H9 (cell line): ENCODE data around the gene IL18BP. TPM values are rescaled to one million over a fixed set of nuclear protein-coding genes. Genes with fewer than 3 reads are reported as not detected.

Source experiments
- DNase-seq: peaks from one replicate; pipeline ENCODE4 v3.0.0-alpha.2; 2017
- H2AFZ ChIP-seq: one replicate; pipeline ENCODE4 v1.6.1; 2013; ENCODE audit warnings: mild to moderate bottlenecking, low read length, control low read depth, moderate library complexity
- H2AK5ac ChIP-seq: 2 replicates; pipeline ENCODE4 v1.6.1; 2013; ENCODE audit warnings: low read length, control low read depth, mixed read lengths; ENCODE audit not compliant: insufficient read length
- H2BK120ac ChIP-seq: one replicate; pipeline ENCODE4 v1.6.1; 2013; ENCODE audit warnings: low read depth, mild to moderate bottlenecking, low read length, control low read depth, inconsistent platforms; ENCODE audit not compliant: poor library complexity, severe bottlenecking
- H2BK12ac ChIP-seq: 2 replicates; pipeline ENCODE4 v1.6.1; 2013; ENCODE audit warnings: low read length, control low read depth, mixed read lengths, low read depth; ENCODE audit not compliant: insufficient read length
- H2BK15ac ChIP-seq: 2 replicates; pipeline ENCODE4 v1.6.1; 2013; ENCODE audit warnings: low read depth, low read length, control low read depth
- H2BK20ac ChIP-seq: one replicate; pipeline ENCODE4 v1.6.1; 2013; ENCODE audit warnings: low read depth, mild to moderate bottlenecking, low read length, control low read depth, inconsistent platforms; ENCODE audit not compliant: poor library complexity, severe bottlenecking
- H2BK5ac ChIP-seq: 2 replicates; pipeline ENCODE4 v1.6.1; 2013; ENCODE audit warnings: low read length, control low read depth, mixed read lengths; ENCODE audit not compliant: insufficient read length
- H3K14ac ChIP-seq: 2 replicates; pipeline ENCODE4 v1.6.1; 2013; ENCODE audit warnings: low read length, control low read depth; ENCODE audit not compliant: insufficient read depth
- H3K18ac ChIP-seq: 2 replicates; pipeline ENCODE4 v1.6.1; 2013; ENCODE audit warnings: low read depth, mild to moderate bottlenecking, mixed read lengths, low read length, control low read depth; ENCODE audit not compliant: insufficient read length
- H3K23ac ChIP-seq: 2 replicates; pipeline ENCODE4 v1.6.1; 2013; ENCODE audit warnings: low read length, control low read depth, mixed read lengths, low read depth; ENCODE audit not compliant: insufficient read length
- H3K23me2 ChIP-seq: 2 replicates; pipeline ENCODE4 v1.6.1; 2013; ENCODE audit warnings: low read depth, mild to moderate bottlenecking, mixed read lengths, low read length, control low read depth; ENCODE audit not compliant: insufficient read length, poor library complexity, severe bottlenecking
- H3K27ac ChIP-seq: 2 replicates; pipeline ENCODE4 v1.5.1; 2013; ENCODE audit warnings: low read length, control low read depth, mixed read lengths, low read depth; ENCODE audit not compliant: insufficient read length
- H3K27me3 ChIP-seq: 2 replicates; pipeline ENCODE4 v1.6.1; 2013; ENCODE audit warnings: low read length, control low read depth, inconsistent platforms; ENCODE audit not compliant: insufficient read depth
- H3K4ac ChIP-seq: 2 replicates; pipeline ENCODE4 v1.6.1; 2013; ENCODE audit warnings: low read depth, mild to moderate bottlenecking, control low read depth, inconsistent platforms, low read length, moderate library complexity
- H3K4me1 ChIP-seq: 2 replicates; pipeline ENCODE4 v1.6.1; 2013; ENCODE audit warnings: low read length, control low read depth, inconsistent platforms; ENCODE audit not compliant: insufficient read depth
- H3K4me2 ChIP-seq: 2 replicates; pipeline ENCODE4 v1.6.1; 2013; ENCODE audit warnings: low read length, control low read depth, mixed read lengths; ENCODE audit not compliant: insufficient read length, insufficient read depth
- H3K56ac ChIP-seq: 2 replicates; pipeline ENCODE4 v1.6.1; 2013; ENCODE audit warnings: low read depth, mild to moderate bottlenecking, mixed read lengths, low read length, control low read depth; ENCODE audit not compliant: insufficient read length
- H3K79me1 ChIP-seq: 2 replicates; pipeline ENCODE4 v1.6.1; 2013; ENCODE audit warnings: low read depth, mild to moderate bottlenecking, moderate library complexity, low read length, control low read depth, inconsistent platforms; ENCODE audit not compliant: insufficient read depth, poor library complexity, severe bottlenecking
- H3K79me2 ChIP-seq: 2 replicates; pipeline ENCODE4 v1.6.1; 2013; ENCODE audit warnings: low read length, control low read depth, inconsistent platforms; ENCODE audit not compliant: insufficient read depth
- H3K9ac ChIP-seq: 2 replicates; pipeline ENCODE4 v1.6.1; 2013; ENCODE audit warnings: low read length, control low read depth, mixed read lengths; ENCODE audit not compliant: insufficient read length; ENCODE audit errors: extremely low read depth
- H3K9me3 ChIP-seq: one replicate; pipeline ENCODE4 v1.6.1; 2013; ENCODE audit warnings: low read depth, low read length, inconsistent platforms; ENCODE audit not compliant: control insufficient read depth
- H3T11ph ChIP-seq: one replicate; pipeline ENCODE4 v1.6.1; 2013; ENCODE audit warnings: mild to moderate bottlenecking, low read length, control low read depth, inconsistent platforms
- H4K20me1 ChIP-seq: one replicate; pipeline ENCODE4 v1.6.1; 2013; ENCODE audit not compliant: control insufficient read depth, insufficient read length, insufficient read depth
- H4K5ac ChIP-seq: 2 replicates; pipeline ENCODE4 v1.6.1; 2013; ENCODE audit warnings: low read depth, mild to moderate bottlenecking, mixed read lengths, low read length, control low read depth; ENCODE audit not compliant: insufficient read length
- H4K8ac ChIP-seq: replicated peaks from 2 replicates; pipeline ENCODE4 v1.6.1; 2013; ENCODE audit warnings: low read length, control low read depth, mixed read lengths, low read depth; ENCODE audit not compliant: insufficient read length
- H4K91ac ChIP-seq: 2 replicates; pipeline ENCODE4 v1.6.1; 2013; ENCODE audit warnings: low read depth, mild to moderate bottlenecking, moderate library complexity, mixed read lengths, low read length, control low read depth; ENCODE audit not compliant: insufficient read length
- H3K27ac Mint-ChIP-seq, 3 experiments: 2 replicates in 2 of 3; 3 replicates in 1 of 3; pipeline ENCODE4 v1.8.0; 2020 to 2021; ENCODE audit warnings: mixed read lengths in 3 of 3, mild to moderate bottlenecking in 1 of 3, moderate library complexity in 1 of 3
- H3K27me3 Mint-ChIP-seq: 2 replicates; pipeline ENCODE4 v1.8.0; 2021; ENCODE audit warnings: low read depth, mild to moderate bottlenecking, moderate library complexity, mixed read lengths
- H3K36me3 Mint-ChIP-seq, 3 experiments: 2 replicates in 2 of 3; 3 replicates in 1 of 3; pipeline ENCODE4 v1.8.0; 2020 to 2021; ENCODE audit warnings: low read depth in 3 of 3, mixed read lengths in 3 of 3; ENCODE audit not compliant: insufficient read depth in 1 of 3
- H3K4me1 Mint-ChIP-seq, 2 experiments: 2 replicates each; pipeline ENCODE4 v1.8.0; 2020; ENCODE audit warnings: mixed read lengths in 2 of 2
- H3K4me3 Mint-ChIP-seq, 2 experiments: 2 replicates in 1 of 2; 3 replicates in 1 of 2; pipeline ENCODE4 v1.8.0; 2020 to 2021; ENCODE audit warnings: mild to moderate bottlenecking in 2 of 2, mixed read lengths in 2 of 2, moderate library complexity in 1 of 2
- H3K9me3 Mint-ChIP-seq, 2 experiments: 2 replicates in 1 of 2; 3 replicates in 1 of 2; pipeline ENCODE4 v1.8.0; 2020; ENCODE audit warnings: mild to moderate bottlenecking in 2 of 2, mixed read lengths in 2 of 2, moderate library complexity in 1 of 2
- CTCF ChIP-seq: fragments of 200-600 bp; sonication (generic); conservative IDR thresholded peaks from 3 replicates; pipeline ENCODE4 v1.8.0; 2021; ENCODE audit warnings: antibody characterized with exemption, mild to moderate bottlenecking
- WGBS: extraction: QIAGEN DNeasy Blood & Tissue Kit; methylation state at CpG from one replicate; pipeline ENCODE4 v1.1.7; 2013; ENCODE audit warnings: missing lambda C conversion rate, low lambda C conversion rate, mixed read lengths; ENCODE audit not compliant: insufficient read length; ENCODE audit errors: extremely low coverage; 5-methylcytosine and 5-hydroxymethylcytosine counted together
- total RNA-seq: library from RNA; stranded (reverse); gene quantifications from 2 replicates; pipeline ENCODE4 v1.2.1, GENCODE V29; 2021

IL18BP gene
- total RNA-seq, 1 experiment from 2014 or later = 10.2 TPM

GRCh38 chr11:71962428-71963038, 36.2 kb upstream of the IL18BP start:
- no peaks in the 10 kb centered on the region for H4K20me1 ChIP-seq
- H3K27ac Mint-ChIP-seq = no peak overlapping the region; a peak in 1 of 7 replicates
- H3T11ph ChIP-seq = no peak overlapping the region
- H2AK5ac ChIP-seq = no peak overlapping the region
- no peak overlapping the region for H2BK120ac ChIP-seq
- WGBS = no CpG with 5 or more reads among the region's 2 CpGs
- no peak overlapping the region for H3K18ac ChIP-seq
- H3K4me1 ChIP-seq = no peaks in the 10 kb centered on the region
- no peak overlapping the region for H4K91ac ChIP-seq
- no peak overlapping the region for H4K5ac ChIP-seq
- H2BK12ac ChIP-seq = no peak overlapping the region
- H3K27ac ChIP-seq = no peak overlapping the region
- H2BK15ac ChIP-seq = no peak overlapping the region
- H3K36me3 Mint-ChIP-seq = peaks cover 15 to 31% (median 17%) of the 10 kb centered on the region in 3 experiments
- H3K9ac ChIP-seq = no peak overlapping the region
- no peak overlapping the region for H3K23ac ChIP-seq
- H4K8ac ChIP-seq = no peak overlapping the region
- no peak overlapping the region for H3K56ac ChIP-seq
- no peak overlapping the region for H2BK20ac ChIP-seq
- H3K14ac ChIP-seq = no peak overlapping the region
- H3K27me3 Mint-ChIP-seq = no peaks in the 10 kb centered on the region
- no peak overlapping the region for H3K4me2 ChIP-seq
- H3K4me3 Mint-ChIP-seq = no peak overlapping the region
- H3K9me3 ChIP-seq = no peaks in the 10 kb centered on the region
- H3K23me2 ChIP-seq = no peaks in the 10 kb centered on the region
- no peak overlapping the region for H3K4ac ChIP-seq
- no peaks in the 10 kb centered on the region for H3K79me2 ChIP-seq
- H2AFZ ChIP-seq = no peak overlapping the region
- no peak overlapping the region for H2BK5ac ChIP-seq
- TF ChIP-seq CTCF = no peak
- no peaks in the 10 kb centered on the region for H3K9me3 Mint-ChIP-seq
- no peaks in the 10 kb centered on the region for H3K27me3 ChIP-seq
- H3K79me1 ChIP-seq = no peaks in the 10 kb centered on the region
- DNase-seq = no peak
- H3K4me1 Mint-ChIP-seq = no peaks in the 10 kb centered on the region
